NCI-H2029 (cell line): ENCODE measurements around the gene HOXC10.

Experiments used
- DNase-seq: peaks from one replicate; lab custom pipeline; 2025; lab: John Stamatoyannopoulos, UW

The HOXC10 gene

DNA sequence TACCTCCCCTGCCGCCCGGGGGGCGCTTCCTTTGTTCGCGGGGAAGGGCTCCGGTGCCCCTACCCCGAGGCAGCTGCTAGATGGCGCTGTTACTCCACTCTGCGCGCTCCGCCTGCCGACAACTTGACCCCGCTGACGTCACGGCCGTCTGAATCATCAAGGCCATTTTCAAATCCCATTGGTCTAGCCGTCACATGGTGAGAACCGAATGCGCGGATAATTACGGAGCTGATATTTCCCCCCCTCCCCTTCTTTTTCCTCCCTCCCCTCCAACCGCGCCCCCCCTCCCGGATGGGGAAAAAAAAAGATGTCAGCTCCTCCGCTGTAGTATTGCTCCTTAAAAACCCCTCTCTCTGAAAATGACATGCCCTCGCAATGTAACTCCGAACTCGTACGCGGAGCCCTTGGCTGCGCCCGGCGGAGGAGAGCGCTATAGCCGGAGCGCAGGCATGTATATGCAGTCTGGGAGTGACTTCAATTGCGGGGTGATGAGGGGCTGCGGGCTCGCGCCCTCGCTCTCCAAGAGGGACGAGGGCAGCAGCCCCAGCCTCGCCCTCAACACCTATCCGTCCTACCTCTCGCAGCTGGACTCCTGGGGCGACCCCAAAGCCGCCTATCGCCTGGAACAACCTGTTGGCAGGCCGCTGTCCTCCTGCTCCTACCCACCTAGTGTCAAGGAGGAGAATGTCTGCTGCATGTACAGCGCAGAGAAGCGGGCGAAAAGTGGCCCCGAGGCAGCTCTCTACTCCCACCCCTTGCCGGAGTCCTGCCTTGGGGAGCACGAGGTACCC, at the start of gene HOXC10:
Gene HOXC10, plus strand, starts transcription at position 246 of the 791 bp plus-strand sequence. Its CDS starts 114 bp downstream, at position 360.
- peak; percentile 50 for DNase-seq

DNA sequence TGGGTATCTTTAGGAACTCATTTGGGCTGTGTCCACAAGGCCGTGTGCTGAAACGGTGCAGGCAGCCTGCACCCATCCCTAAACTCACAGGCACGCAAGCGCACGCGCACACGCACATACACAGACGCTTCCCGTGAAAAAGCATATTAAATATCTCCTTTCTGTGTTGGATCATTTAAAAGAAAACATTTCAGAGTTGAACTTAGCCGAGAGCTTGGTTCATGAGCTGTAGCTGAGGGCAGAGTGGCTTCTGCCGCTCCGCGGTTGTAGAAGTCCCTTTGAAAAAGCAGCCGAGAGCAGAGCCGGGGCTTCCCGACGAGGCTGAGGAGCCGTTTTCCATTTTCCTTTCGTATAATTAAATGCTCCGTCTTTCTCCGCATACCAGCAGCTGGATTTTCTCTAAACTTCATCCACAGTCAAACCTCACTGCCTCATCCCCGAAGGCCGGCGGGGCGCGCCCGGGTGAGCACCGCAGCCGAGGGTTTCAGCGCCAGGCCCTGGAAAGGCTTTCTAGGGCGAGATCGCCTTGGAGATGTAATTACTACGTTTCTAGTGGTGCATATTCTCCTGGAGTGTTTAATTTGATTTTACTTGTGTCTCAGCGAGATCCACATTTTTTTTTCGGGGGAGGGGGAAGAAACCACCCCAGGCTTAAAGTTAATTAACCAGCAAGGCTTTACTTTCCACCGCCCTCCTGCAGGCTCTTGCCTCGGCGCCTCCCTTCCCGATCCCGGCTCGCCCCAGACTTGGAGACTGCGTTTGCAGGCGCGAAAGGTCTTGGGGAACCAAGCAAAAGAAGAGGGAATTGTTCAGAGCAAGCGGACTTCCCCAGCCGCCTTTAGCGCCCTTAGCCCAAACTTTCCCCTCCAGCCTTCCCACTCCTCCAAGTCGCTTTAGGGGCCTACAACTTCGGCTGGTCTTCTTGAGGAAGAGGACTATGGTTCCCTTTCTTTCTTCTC, 49.3 kb upstream of the HOXC10 start:
- no peak for DNase-seq

DNA sequence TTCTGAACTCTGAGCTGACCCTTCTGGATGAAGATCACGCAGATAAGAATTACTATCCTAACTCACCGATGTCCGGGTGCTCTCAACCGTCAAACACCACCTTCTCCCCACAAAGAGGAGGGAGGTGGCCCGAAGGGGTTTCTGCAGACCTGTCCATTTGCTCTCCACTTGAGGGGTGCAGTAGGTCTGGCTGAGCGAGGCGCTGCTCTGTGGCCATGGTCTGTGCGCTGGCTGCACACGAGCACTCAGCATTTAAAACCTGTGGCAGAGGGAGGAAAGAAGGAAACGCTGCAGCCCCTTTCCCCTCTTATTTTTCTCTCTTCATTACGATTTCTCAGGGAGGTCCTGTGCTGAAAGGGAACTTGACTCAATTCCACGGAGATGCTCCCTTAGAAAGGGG, 47.8 kb upstream of the HOXC10 start:
- DNase-seq = no peak

DNA sequence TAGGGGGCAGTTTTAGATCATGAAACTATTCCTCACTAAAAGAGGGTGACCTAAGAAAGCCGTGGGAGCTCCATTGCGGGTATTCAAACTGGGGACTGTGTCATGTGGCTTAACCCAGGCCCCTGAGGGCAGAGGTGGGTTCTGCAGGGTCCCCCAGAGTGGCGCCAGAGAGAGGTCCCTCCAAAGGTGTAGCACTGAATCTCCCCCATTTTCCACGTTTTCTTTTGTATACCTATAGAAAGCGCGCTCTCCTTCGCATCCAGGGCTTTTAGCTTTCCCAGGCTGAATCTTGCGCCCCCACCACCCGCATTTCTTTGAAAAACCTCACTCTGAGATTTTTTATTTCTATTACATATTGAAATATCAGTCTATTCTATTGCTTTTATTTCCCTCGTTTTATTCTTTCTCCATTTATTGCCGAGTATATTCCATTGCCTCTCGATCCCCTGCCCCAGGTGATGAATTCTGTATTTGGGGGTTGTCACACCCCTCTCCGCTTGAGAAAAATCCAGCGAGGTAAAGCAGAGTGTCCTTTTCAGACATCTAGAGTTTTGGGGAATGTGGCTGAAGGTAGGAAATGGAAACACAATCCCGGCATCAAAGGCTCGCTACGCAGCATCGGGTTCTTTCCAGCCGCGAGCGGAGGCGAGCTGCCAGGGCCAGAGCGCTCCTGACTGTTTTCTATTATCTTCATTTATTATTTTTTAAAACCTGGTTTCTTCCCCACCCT, 47.2 kb upstream of the HOXC10 start:
- DNase-seq = no peak

DNA sequence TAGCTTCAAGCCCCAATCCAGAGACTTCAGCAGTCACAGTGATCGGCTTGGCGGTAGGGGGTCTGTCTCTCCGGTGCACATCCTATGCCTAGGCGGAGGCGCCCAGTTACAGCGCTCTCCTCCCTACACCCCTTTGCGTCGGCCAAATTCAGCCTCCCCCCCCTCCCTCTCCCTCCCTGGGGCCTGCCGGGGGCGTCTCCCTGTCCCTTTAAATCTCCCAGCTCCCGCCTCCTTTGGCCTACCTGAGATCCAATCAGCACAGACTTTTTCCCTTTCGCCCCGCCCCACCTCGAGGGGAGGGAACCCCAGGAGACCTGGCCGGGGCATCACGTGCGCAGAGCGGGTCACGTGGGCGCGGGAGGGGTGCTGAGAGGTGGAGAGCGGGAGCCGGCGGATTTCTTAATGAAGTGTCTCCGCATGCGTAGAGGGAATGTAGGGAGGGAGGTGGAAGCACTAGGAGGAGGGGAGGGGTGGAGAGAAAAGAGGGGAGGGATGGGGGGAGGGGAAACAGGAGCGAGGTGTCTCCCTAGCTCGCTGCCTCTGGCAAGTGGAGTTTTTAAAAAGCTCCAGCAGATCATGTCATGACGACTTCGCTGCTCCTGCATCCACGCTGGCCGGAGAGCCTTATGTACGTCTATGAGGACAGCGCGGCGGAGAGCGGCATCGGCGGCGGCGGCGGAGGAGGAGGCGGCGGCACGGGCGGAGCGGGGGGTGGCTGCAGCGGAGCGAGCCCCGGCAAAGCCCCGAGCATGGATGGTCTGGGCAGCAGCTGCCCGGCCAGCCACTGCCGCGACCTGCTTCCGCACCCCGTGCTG, 46.4 kb upstream of the HOXC10 start, which contains the start of gene HOXC13:
Gene HOXC13, plus strand, starts transcription at position 506 of the 815 bp plus-strand sequence. Its CDS starts 76 bp downstream, at position 582.
- DNase-seq = peak; percentile 55

DNA sequence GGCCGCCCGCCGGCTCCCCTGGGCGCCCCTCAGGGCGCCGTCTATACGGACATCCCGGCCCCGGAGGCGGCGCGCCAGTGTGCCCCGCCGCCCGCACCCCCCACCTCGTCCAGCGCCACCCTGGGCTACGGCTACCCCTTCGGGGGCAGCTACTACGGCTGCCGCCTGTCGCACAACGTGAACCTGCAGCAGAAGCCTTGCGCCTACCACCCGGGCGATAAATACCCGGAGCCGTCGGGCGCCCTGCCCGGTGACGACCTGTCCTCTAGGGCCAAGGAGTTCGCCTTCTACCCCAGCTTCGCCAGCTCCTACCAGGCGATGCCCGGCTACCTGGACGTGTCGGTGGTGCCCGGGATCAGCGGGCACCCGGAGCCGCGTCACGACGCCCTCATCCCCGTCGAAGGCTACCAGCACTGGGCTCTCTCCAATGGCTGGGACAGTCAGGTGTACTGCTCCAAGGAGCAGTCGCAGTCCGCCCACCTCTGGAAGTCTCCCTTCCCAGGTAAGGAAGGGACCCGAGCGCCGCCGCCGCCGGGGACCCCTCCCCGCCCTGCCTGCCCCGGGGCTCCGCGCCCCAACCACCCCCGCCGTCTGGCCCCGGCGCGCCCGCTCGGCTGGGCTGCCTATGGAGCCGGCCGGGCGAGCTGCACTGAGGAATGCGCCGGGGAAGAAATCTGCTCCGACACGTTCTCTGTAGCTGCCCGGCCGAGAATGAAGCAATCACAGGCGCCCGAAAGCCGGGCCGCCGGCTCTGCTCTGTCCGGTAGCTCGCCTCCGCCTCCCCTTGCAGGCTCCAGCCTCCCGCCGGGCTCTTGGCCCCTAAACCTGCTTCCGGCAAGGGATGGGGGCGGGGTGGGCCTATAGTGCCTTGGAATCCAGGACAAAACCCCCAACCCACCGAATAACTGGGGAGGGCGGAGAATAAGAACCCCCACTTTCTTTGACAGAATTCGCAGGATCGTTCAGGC, 45.5 kb upstream of the HOXC10 start:
- no peak for DNase-seq

DNA sequence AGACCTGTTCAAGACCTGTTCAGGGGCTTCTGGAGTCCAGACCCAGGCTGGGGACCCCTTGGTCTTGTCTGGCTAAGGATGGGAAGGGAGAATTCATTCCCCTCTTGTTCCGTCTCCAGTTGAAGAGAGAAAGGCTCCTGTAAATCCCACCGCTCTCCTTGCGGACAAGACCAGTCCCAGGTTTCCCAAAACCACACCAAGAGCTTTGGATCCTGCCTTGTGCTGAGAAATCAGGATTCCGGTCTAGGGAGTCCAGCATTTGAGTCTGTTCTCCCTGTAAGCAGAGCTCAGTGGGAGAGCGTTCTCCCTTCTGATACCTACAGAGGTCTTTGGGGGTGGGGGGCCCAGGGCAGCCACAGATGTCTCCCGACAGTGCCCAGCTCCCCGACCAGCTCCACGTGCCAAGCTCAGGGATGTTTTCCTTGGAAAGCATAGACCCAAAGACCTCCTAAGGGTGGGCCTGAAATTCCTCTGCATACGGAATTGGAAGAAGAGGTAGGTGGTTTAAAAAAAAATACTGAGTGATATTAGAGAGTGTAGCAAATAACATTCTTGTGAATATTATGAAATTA, 44.4 kb upstream of the HOXC10 start:
- no peak for DNase-seq

DNA sequence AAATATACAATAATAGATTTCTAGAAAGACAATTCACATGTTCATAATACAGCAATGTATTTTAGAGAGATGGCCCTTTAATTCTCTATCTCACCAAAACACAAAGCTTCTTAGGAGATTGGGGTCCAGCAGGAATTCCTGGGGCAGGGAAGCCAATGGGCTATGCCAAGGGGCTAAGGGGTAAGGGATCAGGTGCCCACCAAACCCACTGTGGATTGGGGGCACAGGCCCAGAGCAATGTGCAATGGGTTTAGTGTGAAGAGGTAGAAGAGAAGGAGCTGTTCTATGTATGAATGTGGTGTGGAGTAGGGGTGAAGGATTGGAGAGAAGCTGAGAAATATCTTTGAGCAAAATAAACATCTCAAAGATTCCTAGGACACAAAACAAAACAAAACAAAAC, 43.8 kb upstream of the HOXC10 start:
- DNase-seq = no peak

DNA sequence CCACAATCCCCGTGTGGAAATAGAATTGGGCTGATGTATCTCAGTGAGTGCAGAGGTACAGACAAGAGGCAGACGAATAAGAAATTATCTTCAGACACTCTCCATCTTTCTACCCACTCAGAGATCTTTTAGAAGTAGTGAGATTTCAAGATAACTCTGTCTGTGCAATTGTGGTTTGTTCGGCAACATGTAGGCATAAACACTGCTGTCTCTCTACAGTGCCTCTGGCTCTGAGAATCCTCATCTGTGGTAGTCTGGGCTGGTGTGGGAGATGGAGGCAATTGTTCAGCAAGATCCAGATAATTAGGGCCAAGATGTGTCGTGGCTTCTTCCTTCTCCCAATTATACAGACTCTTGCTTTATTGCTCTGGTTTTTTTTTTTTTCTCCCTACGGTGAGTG, 43.2 kb upstream of the HOXC10 start:
- DNase-seq = no peak

DNA sequence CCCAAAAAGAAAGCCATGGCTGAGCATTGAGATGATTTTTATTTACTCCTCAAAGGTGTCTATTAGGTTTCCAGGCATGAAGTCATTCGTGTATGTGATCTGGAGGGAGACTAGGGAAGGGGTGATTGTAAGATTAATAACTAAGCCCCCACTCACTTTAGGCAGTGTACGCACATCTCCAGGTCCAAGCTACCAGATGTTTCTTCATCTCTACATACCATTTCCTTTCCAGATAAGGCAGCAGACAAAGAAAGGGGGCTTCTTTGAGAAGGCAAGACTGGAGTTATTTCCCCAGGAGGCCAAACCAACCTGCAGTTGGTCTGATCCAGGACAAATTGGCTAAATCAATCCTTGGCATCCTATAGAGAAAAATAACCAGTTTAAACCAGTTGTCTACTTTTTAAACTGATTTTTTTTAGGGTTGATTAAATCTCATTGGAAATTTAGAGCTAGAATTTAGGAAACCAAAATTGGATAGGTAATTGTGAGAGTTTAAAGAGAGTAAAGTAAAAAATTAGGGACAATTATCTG, 42.4 kb upstream of the HOXC10 start:
- no peak for DNase-seq

DNA sequence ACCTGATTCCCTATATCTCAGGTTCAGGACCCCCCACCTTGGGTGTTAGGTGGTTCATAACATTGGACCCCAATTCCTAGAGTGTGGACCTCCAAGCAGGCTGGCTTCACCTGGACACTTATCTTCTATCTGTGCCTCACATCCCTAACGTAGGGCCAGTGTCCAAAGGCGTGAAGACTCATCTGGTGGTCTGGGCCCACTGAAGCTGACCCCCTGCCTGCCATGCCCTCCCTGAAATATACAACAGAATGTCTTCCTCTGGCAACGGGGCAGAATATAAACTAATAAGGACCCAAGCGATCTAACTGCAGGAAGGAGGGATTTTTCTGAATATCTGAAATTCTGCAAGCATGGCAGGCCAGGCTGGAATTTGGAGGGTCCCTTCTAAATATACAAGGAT, 40.7 kb upstream of the HOXC10 start:
- DNase-seq = no peak

DNA sequence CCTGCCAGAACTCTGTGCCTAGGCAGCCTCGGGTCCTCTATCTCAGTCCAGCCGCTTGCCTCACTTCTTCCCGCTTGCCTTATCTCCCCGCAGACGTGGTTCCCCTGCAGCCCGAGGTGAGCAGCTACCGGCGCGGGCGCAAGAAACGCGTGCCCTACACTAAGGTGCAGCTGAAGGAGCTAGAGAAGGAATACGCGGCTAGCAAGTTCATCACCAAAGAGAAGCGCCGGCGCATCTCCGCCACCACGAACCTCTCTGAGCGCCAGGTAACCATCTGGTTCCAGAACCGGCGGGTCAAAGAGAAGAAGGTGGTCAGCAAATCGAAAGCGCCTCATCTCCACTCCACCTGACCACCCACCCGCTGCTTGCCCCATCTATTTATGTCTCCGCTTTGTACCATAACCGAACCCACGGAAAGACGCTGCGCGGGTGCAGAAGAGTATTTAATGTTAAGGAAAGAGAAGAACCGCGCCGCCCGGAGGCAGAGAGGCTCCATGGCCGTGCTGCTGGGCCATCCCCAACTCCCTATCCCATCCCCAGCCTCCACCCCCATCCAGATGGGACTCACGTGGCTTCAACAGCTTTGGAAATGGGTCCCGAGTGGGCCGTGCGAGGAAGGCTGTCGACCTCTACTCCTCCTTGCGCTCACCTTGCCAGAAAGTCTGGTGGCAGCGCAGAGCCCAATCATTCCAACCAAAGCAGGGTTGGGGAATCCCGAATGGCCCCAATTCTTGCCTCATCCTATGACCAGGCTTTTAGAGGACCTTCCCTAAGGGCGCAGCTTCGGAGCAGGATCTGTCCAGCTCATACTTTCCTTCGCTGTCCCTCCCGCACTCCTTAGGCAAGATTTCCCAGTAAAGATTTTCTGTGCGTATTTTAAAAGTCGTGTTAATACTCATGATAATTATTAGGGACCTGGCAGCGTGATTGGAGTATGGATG, 39.8 kb upstream of the HOXC10 start:
- no peak for DNase-seq

DNA sequence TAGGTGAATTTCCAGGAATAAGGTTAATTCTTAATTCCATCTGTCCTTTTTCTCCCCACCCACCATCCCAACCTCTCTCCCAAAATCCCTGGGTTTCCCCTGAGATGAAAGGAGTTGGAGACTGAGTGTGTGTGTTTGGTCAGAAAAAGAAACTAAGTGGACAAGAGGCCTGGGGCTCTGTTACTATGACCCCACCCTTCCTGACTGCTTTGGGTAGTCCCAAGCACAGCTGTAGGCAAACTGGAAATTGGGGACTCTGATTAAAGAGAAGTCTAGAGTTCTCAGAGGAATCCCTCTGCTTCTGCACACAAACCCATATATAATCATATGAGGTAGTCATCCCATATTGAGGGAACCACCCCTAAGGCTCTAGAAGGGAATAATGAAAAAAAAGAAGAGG, 37.2 kb upstream of the HOXC10 start:
- DNase-seq = no peak

DNA sequence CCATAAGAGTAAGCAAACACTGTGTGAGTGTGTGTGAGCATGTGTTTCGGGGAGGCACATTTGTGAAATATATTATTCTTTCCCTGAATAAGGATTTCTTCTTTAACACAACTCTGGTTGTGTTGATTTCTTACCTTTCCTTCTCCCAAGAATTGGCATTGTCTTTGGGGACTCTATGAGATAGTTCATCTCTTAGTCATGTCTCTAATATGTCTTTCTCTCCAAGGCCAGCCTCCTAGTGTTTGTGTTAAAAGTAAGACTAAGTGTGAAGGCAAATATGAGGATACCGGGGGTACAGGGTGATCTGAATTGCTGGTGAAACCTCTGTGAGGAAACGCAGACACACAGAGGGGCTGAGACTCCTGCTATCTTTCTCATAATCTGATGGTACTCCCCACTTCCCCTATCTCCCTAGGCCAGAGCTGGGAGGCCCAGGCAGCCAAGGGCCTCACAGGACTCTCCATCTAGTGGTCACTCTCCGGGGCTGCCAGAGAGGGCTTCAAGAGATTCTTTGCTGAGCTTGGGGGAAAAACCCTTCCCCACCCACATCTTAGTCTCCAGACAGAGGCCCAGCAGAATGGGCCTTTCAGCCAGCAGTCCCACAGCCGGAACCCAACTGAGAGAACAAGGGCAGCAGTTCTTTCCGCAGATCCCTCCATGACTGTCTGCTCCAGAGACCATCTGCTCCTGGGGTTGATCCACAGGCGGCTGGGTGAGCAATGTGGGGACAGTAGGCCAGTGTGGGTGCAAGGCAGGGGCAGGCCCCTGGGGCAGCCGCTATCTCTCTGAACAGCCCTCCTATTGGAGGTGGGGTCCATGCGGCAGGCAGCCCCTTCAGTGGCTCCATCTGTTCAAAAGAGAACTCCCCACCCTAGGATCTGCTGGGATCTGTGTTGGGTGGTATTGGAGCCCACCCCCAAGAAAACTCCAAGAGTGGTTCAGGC, 36.0 kb upstream of the HOXC10 start:
- DNase-seq = no peak

DNA sequence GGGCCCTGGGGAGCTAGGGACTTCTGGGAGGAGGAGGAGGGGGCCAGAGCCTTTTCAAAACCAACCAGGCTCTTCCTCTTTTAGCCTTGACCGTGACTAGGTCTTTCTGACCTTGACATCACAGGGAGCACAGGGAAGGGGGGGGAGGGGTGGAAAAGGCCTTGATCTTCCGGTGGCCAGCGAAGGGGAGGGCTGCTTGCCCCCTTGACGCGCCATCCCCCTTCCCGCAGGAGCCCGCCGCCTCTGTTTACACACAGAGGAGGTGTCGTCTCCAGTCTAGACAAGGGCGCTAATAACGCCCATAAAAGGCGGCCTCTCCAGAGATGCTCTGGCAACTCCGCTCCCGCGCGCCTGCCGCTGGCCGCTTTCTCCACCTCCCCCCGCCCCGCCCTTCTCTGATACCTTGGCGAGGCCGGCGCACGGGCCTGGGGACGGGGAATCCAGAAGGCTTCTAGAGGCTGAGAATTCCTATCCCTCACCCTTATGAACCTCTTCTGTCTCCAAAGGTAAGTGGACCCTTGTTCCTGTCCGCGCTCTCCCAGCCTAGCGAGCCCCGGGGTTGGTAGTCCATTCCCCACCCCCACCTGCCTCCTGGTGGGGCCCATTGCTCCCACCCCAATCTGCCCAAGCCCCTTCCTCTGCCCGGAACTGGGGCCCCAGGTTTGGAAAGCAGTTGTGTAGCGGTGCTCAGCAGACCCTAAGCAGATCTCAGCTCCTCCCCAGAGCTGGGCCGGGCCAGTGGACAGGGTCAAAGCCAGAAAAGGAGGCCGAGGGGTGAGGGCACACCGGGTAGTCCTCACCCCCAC, 35.1 kb upstream of the HOXC10 start:
- DNase-seq = no peak

DNA sequence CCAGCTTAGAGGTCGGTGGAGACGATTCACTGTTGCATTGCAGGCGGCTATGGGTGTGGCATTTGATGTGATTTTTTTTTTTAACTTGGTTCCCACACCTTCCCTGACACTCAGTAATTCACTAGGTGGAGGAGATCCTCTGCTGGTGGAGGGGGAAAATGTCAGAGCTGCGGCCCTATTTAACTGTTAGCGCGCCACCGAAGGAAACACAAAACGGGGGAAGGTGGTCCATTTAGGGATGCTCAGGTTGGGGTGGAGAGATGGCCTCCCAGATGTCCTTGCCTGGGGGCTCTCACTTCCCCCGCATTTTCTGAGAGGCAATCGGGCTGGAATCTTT, 34.5 kb upstream of the HOXC10 start:
- DNase-seq = no peak
